Measurements from ENCODE around the gene ANAPC16. TPM values are rescaled to one million over a fixed set of nuclear protein-coding genes. Genes with fewer than 3 reads are reported as not detected.
A peak's percentile ranks its signal among the peaks of the same experiment; 100 is the strongest.

ANAPC16 gene
- total RNA-seq, 1 donor from 2014 or later, result 37.0 TPM

GRCh38 chr10:72270607-72271281 lies 54.9 kb downstream of the ANAPC16 start:
- H3K4me1 Mint-ChIP-seq (ENCODE audit: low read depth, unreplicated experiment), result peaks cover 22% of the 10 kb centered on the region
- no peak for TF ChIP-seq CTCF (IDR thresholded peaks at IDR 0.05; ENCODE audit: partially characterized antibody, unreplicated experiment)
- peak overlapping the region; percentile 100 for H3K27ac Mint-ChIP-seq (ENCODE audit: unreplicated experiment)

GRCh38 chr10:72272689-72273409 lies 57.0 kb downstream of the ANAPC16 start:
- peak; percentile 92 for DNase-seq
- Mint-ChIP-seq H3K9me3 (ENCODE audit: unreplicated experiment) (peaks cover 27% of the 10 kb centered on the region), H3K36me3 (ENCODE audit: unreplicated experiment) (peaks cover 6% of the 10 kb centered on the region), H3K27me3 (ENCODE audit: unreplicated experiment) (peaks cover 14% of the 10 kb centered on the region), H3K27ac (ENCODE audit: unreplicated experiment) (peak overlapping the region; percentile 100), H3K4me1 (ENCODE audit: low read depth, unreplicated experiment) (peaks cover 32% of the 10 kb centered on the region), H3K4me3 (ENCODE audit: unreplicated experiment) (peak overlapping the region; percentile 94)
- TF ChIP-seq CTCF (IDR thresholded peaks at IDR 0.05; ENCODE audit: partially characterized antibody, unreplicated experiment), result no peak

More at GRCh38 chr10:72270607-72271281, 54.9 kb downstream of the ANAPC16 start:
- no peak for DNase-seq
- Mint-ChIP-seq H3K27me3 (ENCODE audit: unreplicated experiment) (peaks cover 15% of the 10 kb centered on the region), H3K9me3 (ENCODE audit: unreplicated experiment) (peaks cover 27% of the 10 kb centered on the region), H3K36me3 (ENCODE audit: unreplicated experiment) (peaks cover 6% of the 10 kb centered on the region), H3K4me3 (ENCODE audit: unreplicated experiment) (no peak overlapping the region)

- DNase-seq, result peak; percentile 99
- Mint-ChIP-seq H3K4me1 (ENCODE audit: low read depth, unreplicated experiment) (peaks cover 32% of the 10 kb centered on the region), H3K27me3 (ENCODE audit: unreplicated experiment) (peaks cover 14% of the 10 kb centered on the region), H3K9me3 (ENCODE audit: unreplicated experiment) (peaks cover 27% of the 10 kb centered on the region), H3K27ac (ENCODE audit: unreplicated experiment) (peak within 1 kb of the TSS; percentile 100), H3K4me3 (ENCODE audit: unreplicated experiment) (peak within 1 kb of the TSS; percentile 94), H3K36me3 (ENCODE audit: unreplicated experiment) (peaks cover 6% of the 10 kb centered on the region)
- TF ChIP-seq CTCF (IDR thresholded peaks at IDR 0.05; ENCODE audit: partially characterized antibody, unreplicated experiment), result no peak
Observed at GRCh38 chr10:72273410-72274212, 57.8 kb downstream of the ANAPC16 start, which contains the start of gene DDIT4. Gene DDIT4, plus strand, starts transcription at chr10:72273924. Its CDS starts 293 bp downstream, at chr10:72274217.

GRCh38 chr10:72274213-72274729 lies 58.5 kb downstream of the ANAPC16 start:
- TF ChIP-seq CTCF (IDR thresholded peaks at IDR 0.05; ENCODE audit: partially characterized antibody, unreplicated experiment), result no peak
- Mint-ChIP-seq H3K27me3 (ENCODE audit: unreplicated experiment) (peaks cover 14% of the 10 kb centered on the region), H3K4me1 (ENCODE audit: low read depth, unreplicated experiment) (peaks cover 32% of the 10 kb centered on the region), H3K9me3 (ENCODE audit: unreplicated experiment) (peaks cover 27% of the 10 kb centered on the region), H3K27ac (ENCODE audit: unreplicated experiment) (peak overlapping the region; percentile 100), H3K4me3 (ENCODE audit: unreplicated experiment) (peak overlapping the region; percentile 94), H3K36me3 (ENCODE audit: unreplicated experiment) (peaks cover 6% of the 10 kb centered on the region)
- DNase-seq, result peak; percentile 28

Measured in glutamatergic neuron (in vitro differentiated cells).